RWPE2 (cell line): Measurements from ENCODE around the gene ZIM2.
A peak's percentile ranks its signal among the peaks of the same experiment; 100 is the strongest.

Source experiments
- ATAC-seq: fragments of 200-7000 bp; cut with Tn5 transposase; 3 replicates; pipeline ENCODE4 v1.9.1; 2021; ENCODE audit warnings: low read depth
- DNase-seq: peaks from one replicate; pipeline ENCODE4 v3.0.0-alpha.2; 2020; ENCODE audit warnings: low spot score
- H3K27ac ChIP-seq: fragments of 450-650 bp; 2 replicates; pipeline ENCODE4 v1.5.1; 2017; ENCODE audit warnings: mild to moderate bottlenecking; ENCODE audit not compliant: poor library complexity, severe bottlenecking
- H3K27me3 ChIP-seq: fragments of 250-450 bp; sonication (Bioruptor Pico); 2 replicates; pipeline ENCODE4 v1.5.1; 2021; ENCODE audit warnings: mild to moderate bottlenecking, moderate library complexity; ENCODE audit not compliant: insufficient read depth, poor library complexity, severe bottlenecking
- H3K36me3 ChIP-seq: fragments of 250-450 bp; sonication (Bioruptor Pico); 2 replicates; pipeline ENCODE4 v1.5.1; 2020; ENCODE audit warnings: low read depth, mild to moderate bottlenecking, moderate library complexity
- H3K4me1 ChIP-seq: fragments of 250-450 bp; sonication (Bioruptor Pico); 2 replicates; pipeline ENCODE4 v1.5.1; 2021; ENCODE audit warnings: mild to moderate bottlenecking, moderate library complexity; ENCODE audit not compliant: insufficient read depth, poor library complexity, severe bottlenecking
- H3K4me3 ChIP-seq: fragments of 250-450 bp; sonication (Bioruptor Pico); 2 replicates; pipeline ENCODE4 v1.5.1; 2021; ENCODE audit warnings: mild to moderate bottlenecking, moderate library complexity; ENCODE audit not compliant: severe bottlenecking
- H3K9me3 ChIP-seq: fragments of 250-450 bp; sonication (Bioruptor Pico); 2 replicates; pipeline ENCODE4 v1.5.1; 2021; ENCODE audit warnings: mild to moderate bottlenecking, moderate library complexity; ENCODE audit not compliant: severe bottlenecking
- CTCF ChIP-seq: fragments of 450-650 bp; IDR thresholded peaks from one replicate; pipeline ENCODE4 v1.5.1; 2017; ENCODE audit warnings: mild to moderate bottlenecking, moderate library complexity; ENCODE audit not compliant: poor library complexity, severe bottlenecking

The ZIM2 gene

GRCh38 chr19:56740501-56740900, 100.0 kb downstream of the ZIM2 start:
- peaks cover 4% of the 10 kb centered on the region for H3K9me3 ChIP-seq
- H3K4me3 ChIP-seq, result no peak overlapping the region
- H3K27me3 ChIP-seq, result no peaks in the 10 kb centered on the region
- no peak overlapping the region for H3K27ac ChIP-seq
- ATAC-seq, result no peak
- no peaks in the 10 kb centered on the region for H3K4me1 ChIP-seq
- DNase-seq, result no peak
- TF ChIP-seq CTCF, result no peak
- H3K36me3 ChIP-seq, result no peaks in the 10 kb centered on the region

GRCh38 chr19:56736571-56736970, 104.0 kb downstream of the ZIM2 start:
- Histone ChIP-seq H3K27me3 (no peaks in the 10 kb centered on the region), H3K4me1 (no peaks in the 10 kb centered on the region), H3K9me3 (peaks cover 2% of the 10 kb centered on the region), H3K27ac (no peak overlapping the region), H3K36me3 (no peaks in the 10 kb centered on the region), H3K4me3 (no peak overlapping the region)
- DNase-seq (no peak), ATAC-seq (no peak)
- TF ChIP-seq CTCF, result no peak

- ATAC-seq, result no peak
These were observed 107.5 kb downstream of the ZIM2 start for GRCh38 chr19:56732976-56733375.

GRCh38 chr19:56727677-56728076, 112.8 kb downstream of the ZIM2 start:
- Histone ChIP-seq H3K27me3 (no peaks in the 10 kb centered on the region), H3K27ac (no peak overlapping the region), H3K36me3 (no peaks in the 10 kb centered on the region), H3K9me3 (peaks cover 5% of the 10 kb centered on the region), H3K4me1 (no peaks in the 10 kb centered on the region), H3K4me3 (no peak overlapping the region)
- no peak for TF ChIP-seq CTCF
- ATAC-seq (no peak), DNase-seq (no peak)

More at GRCh38 chr19:56732976-56733375, 107.5 kb downstream of the ZIM2 start:
- no peak overlapping the region for H3K4me3 ChIP-seq
- no peaks in the 10 kb centered on the region for H3K27me3 ChIP-seq
- peaks cover 2% of the 10 kb centered on the region for H3K9me3 ChIP-seq
- no peak for TF ChIP-seq CTCF
- H3K4me1 ChIP-seq, result no peaks in the 10 kb centered on the region
- no peaks in the 10 kb centered on the region for H3K36me3 ChIP-seq
- DNase-seq, result no peak
- H3K27ac ChIP-seq, result no peak overlapping the region

- Histone ChIP-seq H3K36me3 (no peaks in the 10 kb centered on the region), H3K9me3 (peaks cover 5% of the 10 kb centered on the region), H3K27ac (no peak overlapping the region), H3K27me3 (no peaks in the 10 kb centered on the region), H3K4me3 (no peak overlapping the region), H3K4me1 (no peaks in the 10 kb centered on the region)
- DNase-seq (no peak), ATAC-seq (no peak)
- peak; percentile 45 for TF ChIP-seq CTCF
These were observed 114.6 kb downstream of the ZIM2 start for GRCh38 chr19:56725829-56726424.
